Measurements from ENCODE around the gene PPOX.

Gene PPOX

GRCh38 chr1:161176468-161177111 lies 10.4 kb downstream of the PPOX start:
- DNase-seq, result no peak

- DNase-seq, result peak; percentile 66 to 73
Observed at GRCh38 chr1:161177112-161177935, 11.1 kb downstream of the PPOX start, which contains the start of gene B4GALT3. Gene B4GALT3 (minus strand): TSS chr1:161177507. CDS start chr1:161176060, 1,447 bp downstream.

GRCh38 chr1:161177936-161178244 lies 11.7 kb downstream of the PPOX start:
- peak in 1 of 2 experiments; percentile 36 for DNase-seq

- no peak for DNase-seq
Observed at GRCh38 chr1:161179698-161180097, 13.5 kb downstream of the PPOX start.

GRCh38 chr1:161180639-161181038 lies 14.4 kb downstream of the PPOX start:
- DNase-seq, result peak; percentile 62 to 64

- no peak for DNase-seq
Observed at GRCh38 chr1:161182214-161182613, 16.0 kb downstream of the PPOX start.

- DNase-seq, result peak; percentile 99
Observed at GRCh38 chr1:161185282-161185682, 19.1 kb downstream of the PPOX start.

- DNase-seq, result peak; percentile 82 to 84
Observed at GRCh38 chr1:161185732-161186311, 19.6 kb downstream of the PPOX start.

- no peak for DNase-seq
Observed at GRCh38 chr1:161187311-161187710, 21.1 kb downstream of the PPOX start.

GRCh38 chr1:161188381-161188780 lies 22.2 kb downstream of the PPOX start:
- no peak for DNase-seq

GRCh38 chr1:161189036-161189435 lies 22.8 kb downstream of the PPOX start:
- no peak for DNase-seq

GRCh38 chr1:161190962-161191521 lies 24.8 kb downstream of the PPOX start:
- DNase-seq, result no peak

- no peak for DNase-seq
Observed at GRCh38 chr1:161191971-161192370, 25.7 kb downstream of the PPOX start.

GRCh38 chr1:161192476-161193465 lies 26.5 kb downstream of the PPOX start:
- peak; percentile 91 to 93 for DNase-seq

GRCh38 chr1:161193561-161194235 lies 27.5 kb downstream of the PPOX start:
- DNase-seq, result no peak

GRCh38 chr1:161195171-161195570 lies 28.9 kb downstream of the PPOX start:
- peak; percentile 12 to 25 for DNase-seq

- no peak for DNase-seq
Observed at GRCh38 chr1:161196111-161196510, 29.9 kb downstream of the PPOX start.

GRCh38 chr1:161196521-161197451 lies 30.6 kb downstream of the PPOX start:
- no peak for DNase-seq

- no peak for DNase-seq
Observed at GRCh38 chr1:161197560-161198193, 31.5 kb downstream of the PPOX start.
